HepG2 (cell line): ENCODE data around the gene CFAP221. TPM values are rescaled to one million over a fixed set of nuclear protein-coding genes. Genes with fewer than 3 reads are reported as not detected.

Experiments used
- ATAC-seq: fragments of 200-7000 bp; cut with Tn5 transposase; 3 replicates; pipeline ENCODE4 v1.9.1; 2020; ENCODE audit warnings: mild to moderate bottlenecking, moderate library complexity
- BruUV-seq: library from RNA; stranded (reverse); fragments of 400-500 nt; replicated peaks from 2 replicates; lab custom pipeline; 2021; lab: Mats Ljungman, UMichigan
- CTCF ChIA-PET: fragments of 300-600 bp; formaldehyde crosslinking; extraction: SDS; loops from one replicate; lab custom pipeline; 2021; ENCODE audit warnings: low total read pairs, inconsistent platforms, low intra/inter-chr PET ratio; lab: Yijun Ruan, JAX
- POLR2A ChIA-PET: fragments of 350-600 bp; sonication (Branson Sonifier 250); formaldehyde crosslinking; loops from one replicate; lab custom pipeline; 2020; ENCODE audit warnings: antibody characterized with exemption, inconsistent platforms; lab: Yijun Ruan, JAX
- DNase-seq: peaks from one replicate; pipeline ENCODE4 v3.0.0-alpha.2; 2015; ENCODE audit warnings: low spot score
- FAIRE-seq: peaks from 3 replicates; lab custom pipeline; 2011; peaks lifted over from hg19 to GRCh38; lab: Jason Lieb, UNC
- H2AFZ ChIP-seq: one replicate; pipeline ENCODE4 v1.6.1; 2011; ENCODE audit warnings: low read length, inconsistent platforms
- H3K27ac ChIP-seq: fragments of 300-600 bp; 3 replicates; pipeline ENCODE4 v1.8.0; 2011; ENCODE audit warnings: mixed run types, mild to moderate bottlenecking, mixed read lengths, low read length, inconsistent platforms; ENCODE audit not compliant: insufficient read depth; ENCODE audit errors: extremely low read length
- H3K27me3 ChIP-seq, 2 experiments: fragments of 200-600 bp in 1 of 2; 2 replicates in 1 of 2; 3 replicates in 1 of 2; pipeline versions ENCODE4 v1.6.0 to v1.8.0; 2011; ENCODE audit warnings: low read length in 2 of 2, mild to moderate bottlenecking in 2 of 2, moderate library complexity in 2 of 2, inconsistent platforms in 1 of 2; ENCODE audit not compliant: insufficient read depth in 2 of 2, control insufficient read depth in 1 of 2
- H3K36me3 ChIP-seq, 2 experiments: fragments of 200-600 bp in 1 of 2; replicated peaks in 1 of 2; 2 replicates in 1 of 2; 3 replicates in 1 of 2; pipeline versions ENCODE4 v1.5.1 to v1.8.0; 2011; ENCODE audit warnings: low read length in 2 of 2, inconsistent platforms in 1 of 2; ENCODE audit not compliant: insufficient read depth in 2 of 2, control insufficient read depth in 1 of 2
- H3K4me1 ChIP-seq: 2 replicates; pipeline ENCODE4 v1.5.1; 2012; ENCODE audit warnings: low read length, inconsistent platforms; ENCODE audit not compliant: insufficient read depth
- H3K4me2 ChIP-seq: 2 replicates; pipeline ENCODE4 v1.6.0; 2011; ENCODE audit warnings: low read depth, low read length, inconsistent platforms
- H3K4me3 ChIP-seq, 3 experiments: fragments of 200-600 bp in 1 of 3; sonication (generic), shearing (Covaris generic) in 1 of 3; replicated peaks in 1 of 3; 2 replicates each; pipeline ENCODE4 v1.5.1; 2011 to 2016; ENCODE audit warnings: low read length in 3 of 3, inconsistent platforms in 2 of 3, low read depth in 2 of 3, mild to moderate bottlenecking in 2 of 3, control low read depth in 1 of 3, mixed read lengths in 1 of 3; ENCODE audit not compliant: insufficient read depth in 1 of 3
- H3K79me2 ChIP-seq: one replicate; pipeline ENCODE4 v1.6.1; 2011; ENCODE audit warnings: low read length, inconsistent platforms; ENCODE audit not compliant: insufficient read depth
- H3K9ac ChIP-seq: 2 replicates; pipeline ENCODE4 v1.6.0; 2011; ENCODE audit warnings: mild to moderate bottlenecking, low read depth, low read length, inconsistent platforms; ENCODE audit not compliant: insufficient read depth
- H3K9me3 ChIP-seq: 2 replicates; pipeline ENCODE4 v1.5.1; 2012; ENCODE audit warnings: mild to moderate bottlenecking, low read length
- H4K20me1 ChIP-seq: 2 replicates; pipeline ENCODE4 v1.6.0; 2011; ENCODE audit warnings: inconsistent platforms, mild to moderate bottlenecking, low read length, moderate library complexity; ENCODE audit not compliant: insufficient read depth
- BHLHE40 ChIP-seq: IDR thresholded peaks from 2 replicates; pipeline ENCODE4 v1.6.1; 2011; ENCODE audit warnings: low read length, improper control_type of control experiment
- CEBPG ChIP-seq: IDR thresholded peaks from 2 replicates; pipeline ENCODE4 v1.6.1; 2016
- E2F1 ChIP-seq: sonication (generic); formaldehyde crosslinking; IDR thresholded peaks from 2 replicates; pipeline ENCODE4 v1.5.0; 2020; ENCODE audit warnings: missing genetic modification reagents
- JDP2 ChIP-seq: sonication (generic); formaldehyde crosslinking; IDR thresholded peaks from 2 replicates; pipeline ENCODE4 v1.8.1; 2022; ENCODE audit warnings: missing genetic modification reagents, borderline replicate concordance
- MAZ ChIP-seq, 2 experiments: sonication (generic) in 1 of 2; formaldehyde crosslinking in 1 of 2; IDR thresholded peaks; 2 replicates each; pipeline versions ENCODE4 v1.5.0 to v1.6.1; 2012 to 2020; ENCODE audit warnings: low read depth in 2 of 2, mild to moderate bottlenecking in 2 of 2, borderline replicate concordance in 1 of 2, improper control_type of control experiment in 1 of 2, low read length in 1 of 2, missing genetic modification reagents in 1 of 2, moderate library complexity in 1 of 2
- RARA ChIP-seq: IDR thresholded peaks from 2 replicates; pipeline ENCODE4 v1.6.1; 2016; ENCODE audit warnings: missing genetic modification reagents, missing compliant biosample characterization
- SNAI1 ChIP-seq: sonication (generic); formaldehyde crosslinking; IDR thresholded peaks from 2 replicates; pipeline ENCODE4 v1.5.0; 2020; ENCODE audit warnings: mild to moderate bottlenecking, missing genetic modification reagents, borderline replicate concordance
- SRSF4 ChIP-seq: fragments of 200-400 bp; formaldehyde crosslinking; IDR thresholded peaks from one replicate; pipeline ENCODE4 v1.6.1; 2018; ENCODE audit warnings: mild to moderate bottlenecking, low read depth, low read length, moderate library complexity; ENCODE audit not compliant: poor library complexity, severe bottlenecking
- ZNF740 ChIP-seq: sonication (generic); formaldehyde crosslinking; IDR thresholded peaks from 2 replicates; pipeline ENCODE4 v1.4.0; 2020; ENCODE audit warnings: missing genetic modification reagents
- ZNF768 ChIP-seq: sonication (generic); formaldehyde crosslinking; IDR thresholded peaks from 2 replicates; pipeline ENCODE4 v1.4.0; 2020; ENCODE audit warnings: missing genetic modification reagents
- in situ Hi-C: cut with HindIII; loops from 2 replicates; pipeline ENCODE4 v1.10.0; 2017; ENCODE audit warnings: low pct_unique_long_range_greater_than_20kb; ENCODE audit not compliant: extremely low pct_ligation_motif_present
- intact Hi-C: fragments of 100-400 bp; cut with micrococcal nuclease; formaldehyde crosslinking; loops from one replicate; pipeline ENCODE4 v1.10.0; 2022; ENCODE audit not compliant: unreplicated experiment
- polyA plus RNA-seq, 8 experiments: library from polyadenylated mRNA; depleted of rRNA in 3 of 8; stranded (reverse) in 7 of 8; unstranded in 1 of 8; fragments of >200 nt; fragmentation: Illumina TruSeq in 4 of 8; extraction: Trizol in 4 of 8; gene quantifications; 2 replicates each; pipeline versions ENCODE4 v1.2.1 to v1.2.3, GENCODE V29; 2011 to 2016; ENCODE audit warnings: low read depth in 4 of 8, missing spikeins in 1 of 8, mixed read lengths in 1 of 8; ENCODE audit not compliant: insufficient read depth in 1 of 8
- total RNA-seq, 5 experiments: library from RNA; depleted of rRNA; stranded (reverse); fragments of >200 nt; fragmentation: Illumina TruSeq; extraction: Trizol; gene quantifications; 2 replicates each; pipeline ENCODE4 v1.2.3, GENCODE V29; 2016; ENCODE audit warnings: low read depth in 1 of 5
- TF ChIP-seq, protein P1 (sequence below): sonication (generic); formaldehyde crosslinking; IDR thresholded peaks from 2 replicates; pipeline ENCODE4 v1.9.0; 2021; ENCODE audit warnings: missing genetic modification reagents, borderline replicate concordance
- TF ChIP-seq, protein P2 (sequence below): sonication (generic); formaldehyde crosslinking; IDR thresholded peaks from 2 replicates; pipeline ENCODE4 v1.8.1; 2023; ENCODE audit warnings: mild to moderate bottlenecking, missing genetic modification reagents

Gene CFAP221
- total and polyA plus RNA-seq, 2 of the 13 experiments (the other 11 are each of a cell fraction or from before 2014, with no cell fraction given) = not detected

DNA sequence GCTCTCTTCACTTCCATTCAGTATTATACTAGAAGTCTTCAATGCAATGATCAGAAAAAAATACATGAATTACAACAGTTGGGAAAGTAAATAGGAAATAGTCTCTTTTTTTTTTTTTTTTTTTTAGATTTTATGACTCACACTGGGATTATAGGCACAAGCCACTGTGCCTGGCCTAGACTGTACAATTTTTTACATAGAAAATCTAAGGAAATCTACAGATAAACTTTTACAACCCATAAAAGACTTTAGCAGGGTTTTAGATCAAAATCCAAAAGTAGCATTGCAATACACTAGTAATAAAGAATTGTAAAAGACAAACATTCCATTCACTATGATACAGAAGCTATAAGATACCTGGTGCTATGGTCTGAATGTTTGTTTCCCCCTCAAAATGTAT lies 39.0 kb downstream of the CFAP221 start:
- intact Hi-C loops (no loop called here), in situ Hi-C loops (no loop called here)

More for the DNA sequence above, 39.0 kb downstream of the CFAP221 start:
- Histone ChIP-seq H3K4me1 (no peaks in the 10 kb centered on the region), H3K79me2 (no peaks in the 10 kb centered on the region), H3K4me3 (no peak overlapping the region), H3K9ac (no peak overlapping the region), H3K9me3 (no peaks in the 10 kb centered on the region), H3K27me3 (peaks cover 0 to 5% of the 10 kb centered on the region in 2 experiments; a peak in 1 of 5 replicates), H2AFZ (no peak overlapping the region), H3K4me2 (no peak overlapping the region), H3K27ac (no peak overlapping the region), H3K36me3 (no peaks in the 10 kb centered on the region), H4K20me1 (no peaks in the 10 kb centered on the region)
- DNase-seq = no peak
- no TSS peak for BruUV-seq
- no peak for ATAC-seq
- ChIA-PET POLR2A (no interaction called here), CTCF (no interaction called here)
- no peak for FAIRE-seq
- no peak for TF ChIP-seq CEBPG (CRISPR knock-in tag)
- TF ChIP-seq, protein P1, sequence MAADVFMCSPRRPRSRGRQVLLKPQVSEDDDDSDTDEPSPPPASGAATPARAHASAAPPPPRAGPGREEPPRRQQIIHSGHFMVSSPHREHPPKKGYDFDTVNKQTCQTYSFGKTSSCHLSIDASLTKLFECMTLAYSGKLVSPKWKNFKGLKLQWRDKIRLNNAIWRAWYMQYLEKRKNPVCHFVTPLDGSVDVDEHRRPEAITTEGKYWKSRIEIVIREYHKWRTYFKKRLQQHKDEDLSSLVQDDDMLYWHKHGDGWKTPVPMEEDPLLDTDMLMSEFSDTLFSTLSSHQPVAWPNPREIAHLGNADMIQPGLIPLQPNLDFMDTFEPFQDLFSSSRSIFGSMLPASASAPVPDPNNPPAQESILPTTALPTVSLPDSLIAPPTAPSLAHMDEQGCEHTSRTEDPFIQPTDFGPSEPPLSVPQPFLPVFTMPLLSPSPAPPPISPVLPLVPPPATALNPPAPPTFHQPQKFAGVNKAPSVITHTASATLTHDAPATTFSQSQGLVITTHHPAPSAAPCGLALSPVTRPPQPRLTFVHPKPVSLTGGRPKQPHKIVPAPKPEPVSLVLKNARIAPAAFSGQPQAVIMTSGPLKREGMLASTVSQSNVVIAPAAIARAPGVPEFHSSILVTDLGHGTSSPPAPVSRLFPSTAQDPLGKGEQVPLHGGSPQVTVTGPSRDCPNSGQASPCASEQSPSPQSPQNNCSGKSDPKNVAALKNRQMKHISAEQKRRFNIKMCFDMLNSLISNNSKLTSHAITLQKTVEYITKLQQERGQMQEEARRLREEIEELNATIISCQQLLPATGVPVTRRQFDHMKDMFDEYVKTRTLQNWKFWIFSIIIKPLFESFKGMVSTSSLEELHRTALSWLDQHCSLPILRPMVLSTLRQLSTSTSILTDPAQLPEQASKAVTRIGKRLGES (CRISPR knock-in tag) = no peak
- no peak for TF ChIP-seq ZNF740 (CRISPR knock-in tag)
- TF ChIP-seq RARA (CRISPR knock-in tag) = no peak
- TF ChIP-seq SRSF4 = no peak
- TF ChIP-seq BHLHE40 = no peak
- TF ChIP-seq E2F1 (CRISPR knock-in tag) = no peak
- no peak for TF ChIP-seq JDP2 (CRISPR knock-in tag)
- TF ChIP-seq SNAI1 (CRISPR knock-in tag) = no peak
- TF ChIP-seq ZNF768 (CRISPR knock-in tag) = no peak
- no peak for TF ChIP-seq MAZ (IDR thresholded peaks at IDR 0.05; ENCODE audit: borderline replicate concordance, low read depth, low read length)
- no peak for TF ChIP-seq MAZ (CRISPR knock-in tag; IDR thresholded peaks at IDR 0.05; ENCODE audit: low read depth)
- TF ChIP-seq, protein P2, sequence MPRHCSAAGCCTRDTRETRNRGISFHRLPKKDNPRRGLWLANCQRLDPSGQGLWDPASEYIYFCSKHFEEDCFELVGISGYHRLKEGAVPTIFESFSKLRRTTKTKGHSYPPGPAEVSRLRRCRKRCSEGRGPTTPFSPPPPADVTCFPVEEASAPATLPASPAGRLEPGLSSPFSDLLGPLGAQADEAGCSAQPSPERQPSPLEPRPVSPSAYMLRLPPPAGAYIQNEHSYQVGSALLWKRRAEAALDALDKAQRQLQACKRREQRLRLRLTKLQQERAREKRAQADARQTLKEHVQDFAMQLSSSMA = no peak
